ENCODE results near the gene TIMM13. TPM values are rescaled to one million over a fixed set of nuclear protein-coding genes. Genes with fewer than 3 reads are reported as not detected.

Gene TIMM13
- total RNA-seq, 2 donors from 2014 or later = 52.0 to 52.3 TPM

- no peak for DNase-seq (ENCODE audit: low spot score)
- WGBS = 79% methylated on average over 25 of the region's 25 CpGs
- no peak for TF ChIP-seq POLR2A (IDR thresholded peaks at IDR 0.05)
- TF ChIP-seq CTCF (IDR thresholded peaks at IDR 0.05) = no peak
- TF ChIP-seq POLR2AphosphoS5 (IDR thresholded peaks at IDR 0.05) = no peak
- H3K36me3 ChIP-seq = no peaks in the 10 kb centered on the region
- intact Hi-C loops (cut with DNase I) = no loop called here
- no peak overlapping the region for H3K4me3 ChIP-seq
- no peaks in the 10 kb centered on the region for H3K27me3 ChIP-seq (replicated peaks; ENCODE audit: insufficient read depth)
- no peak overlapping the region for H3K27ac ChIP-seq
- H3K4me1 ChIP-seq (replicated peaks) = peaks cover 15% of the 10 kb centered on the region
- no peaks in the 10 kb centered on the region for H3K9me3 ChIP-seq
These were observed 2.6 kb upstream of the TIMM13 start for GRCh38 chr19:2429917-2430535.

- WGBS = 79% methylated on average over 35 of the region's 37 CpGs
- Histone ChIP-seq H3K27ac (no peak overlapping the region), H3K27me3 (replicated peaks; ENCODE audit: insufficient read depth) (no peaks in the 10 kb centered on the region), H3K4me1 (replicated peaks) (peaks cover 15% of the 10 kb centered on the region), H3K36me3 (no peaks in the 10 kb centered on the region), H3K9me3 (no peaks in the 10 kb centered on the region), H3K4me3 (no peak overlapping the region)
- TF ChIP-seq POLR2AphosphoS5 (IDR thresholded peaks at IDR 0.05) = no peak
- no peak for TF ChIP-seq CTCF (IDR thresholded peaks at IDR 0.05)
- no peak for TF ChIP-seq POLR2A (IDR thresholded peaks at IDR 0.05)
- intact Hi-C loops (cut with DNase I) = no loop called here
- DNase-seq (ENCODE audit: low spot score) = no peak
These were observed 1.6 kb upstream of the TIMM13 start for GRCh38 chr19:2428756-2429711.

- Histone ChIP-seq H3K4me1 (replicated peaks) (peaks cover 15% of the 10 kb centered on the region), H3K4me3 (peak overlapping the region; percentile 92), H3K9me3 (no peaks in the 10 kb centered on the region), H3K27me3 (replicated peaks; ENCODE audit: insufficient read depth) (no peaks in the 10 kb centered on the region), H3K27ac (peak overlapping the region; percentile 97 to 99), H3K36me3 (peaks cover 0 to 3% of the 10 kb centered on the region in 2 donors)
- WGBS = 32% methylated on average over 25 of the region's 25 CpGs
- DNase-seq (ENCODE audit: low spot score) = peak; percentile 19
- intact Hi-C loops (cut with DNase I) = no loop called here
- TF ChIP-seq CTCF (IDR thresholded peaks at IDR 0.05) (no peak), POLR2AphosphoS5 (IDR thresholded peaks at IDR 0.05) (no peak), POLR2A (IDR thresholded peaks at IDR 0.05) (no peak)
These were observed 920 bp upstream of the TIMM13 start for GRCh38 chr19:2428321-2428690.

- peaks cover 15% of the 10 kb centered on the region for H3K4me1 ChIP-seq (replicated peaks)
- H3K36me3 ChIP-seq = peaks cover 0 to 3% of the 10 kb centered on the region in 2 donors
- intact Hi-C loops (cut with DNase I) = no loop called here
- DNase-seq (ENCODE audit: low spot score) = no peak
- peak overlapping the region; percentile 92 for H3K4me3 ChIP-seq
- 7% methylated on average over 46 of the region's 66 CpGs for WGBS
- H3K27me3 ChIP-seq (replicated peaks; ENCODE audit: insufficient read depth) = no peaks in the 10 kb centered on the region
- H3K27ac ChIP-seq = peak overlapping the region; percentile 97 to 99
- TF ChIP-seq CTCF (IDR thresholded peaks at IDR 0.05) (no peak), POLR2AphosphoS5 (IDR thresholded peaks at IDR 0.05) (no peak), POLR2A (IDR thresholded peaks at IDR 0.05) (no peak)
- H3K9me3 ChIP-seq = no peaks in the 10 kb centered on the region
These were observed 566 bp downstream of the TIMM13 start for GRCh38 chr19:2426611-2427428.
